ENCODE measurements around the gene WDR87. TPM values are rescaled to one million over a fixed set of nuclear protein-coding genes. Genes with fewer than 3 reads are reported as not detected.

The WDR87 gene
- total RNA-seq, 1 donor from 2014 or later = not detected

- ATAC-seq (ENCODE audit: low read depth) = no peak
- Mint-ChIP-seq H3K27me3 (no peaks in the 10 kb centered on the region), H3K9me3 (peaks cover 3% of the 10 kb centered on the region), H3K4me3 (no peak overlapping the region), H3K36me3 (ENCODE audit: low read depth) (peaks cover 57% of the 10 kb centered on the region), H3K4me1 (peaks cover 80% of the 10 kb centered on the region), H3K27ac (peak overlapping the region; percentile 67)
- TF ChIP-seq, protein P1, sequence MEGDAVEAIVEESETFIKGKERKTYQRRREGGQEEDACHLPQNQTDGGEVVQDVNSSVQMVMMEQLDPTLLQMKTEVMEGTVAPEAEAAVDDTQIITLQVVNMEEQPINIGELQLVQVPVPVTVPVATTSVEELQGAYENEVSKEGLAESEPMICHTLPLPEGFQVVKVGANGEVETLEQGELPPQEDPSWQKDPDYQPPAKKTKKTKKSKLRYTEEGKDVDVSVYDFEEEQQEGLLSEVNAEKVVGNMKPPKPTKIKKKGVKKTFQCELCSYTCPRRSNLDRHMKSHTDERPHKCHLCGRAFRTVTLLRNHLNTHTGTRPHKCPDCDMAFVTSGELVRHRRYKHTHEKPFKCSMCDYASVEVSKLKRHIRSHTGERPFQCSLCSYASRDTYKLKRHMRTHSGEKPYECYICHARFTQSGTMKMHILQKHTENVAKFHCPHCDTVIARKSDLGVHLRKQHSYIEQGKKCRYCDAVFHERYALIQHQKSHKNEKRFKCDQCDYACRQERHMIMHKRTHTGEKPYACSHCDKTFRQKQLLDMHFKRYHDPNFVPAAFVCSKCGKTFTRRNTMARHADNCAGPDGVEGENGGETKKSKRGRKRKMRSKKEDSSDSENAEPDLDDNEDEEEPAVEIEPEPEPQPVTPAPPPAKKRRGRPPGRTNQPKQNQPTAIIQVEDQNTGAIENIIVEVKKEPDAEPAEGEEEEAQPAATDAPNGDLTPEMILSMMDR (IDR thresholded peaks at IDR 0.05) = no peak
- no peak for DNase-seq
- CTCF ChIA-PET = interaction anchor here (1.2 to 1.5 kb wide), 2 partner anchors 10 to 12 kb away, joined by 3 to 6 read pairs; no protein-coding TSS in a partner anchor
- intact Hi-C loops (cut with micrococcal nuclease) = no loop called here
- POLR2A ChIA-PET = interaction anchor here (0.7 to 2.8 kb wide), 3 partner anchors 10 to 1977 kb away, joined by 4 to 17 read pairs (median 5); no protein-coding TSS in a partner anchor
These were observed 32.0 kb upstream of the WDR87 start for GRCh38 chr19:37938353-37938752.

DNA sequence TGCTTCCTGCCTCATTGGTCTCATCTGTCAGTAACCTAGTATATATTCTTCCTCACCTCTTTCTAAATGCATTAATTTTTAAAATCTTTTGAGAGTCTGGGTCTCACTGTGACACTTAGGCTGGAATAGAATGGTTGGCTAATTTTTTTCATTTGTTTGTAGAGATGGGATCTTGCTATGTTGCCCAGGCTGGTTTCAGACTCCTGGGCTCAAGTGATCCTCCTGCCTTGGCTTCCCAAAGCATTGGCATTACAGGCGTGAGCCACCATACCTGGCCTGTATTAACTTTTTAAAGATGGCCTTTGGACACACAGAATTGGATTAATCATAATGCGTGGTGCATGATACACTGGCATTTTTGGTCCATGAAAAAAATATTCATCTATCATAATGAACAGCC is 30.5 kb upstream of the WDR87 start:
- H3K4me3 Mint-ChIP-seq = no peak overlapping the region
- POLR2A ChIA-PET = interaction anchor here (1.1 kb wide), 1 partner anchor 10 kb away, joined by 4 read pairs; no protein-coding TSS in a partner anchor
- ATAC-seq (ENCODE audit: low read depth) = no peak
- intact Hi-C loops (cut with micrococcal nuclease) = no loop called here
- no peaks in the 10 kb centered on the region for H3K27me3 Mint-ChIP-seq
- peaks cover 3% of the 10 kb centered on the region for H3K9me3 Mint-ChIP-seq
- peaks cover 84% of the 10 kb centered on the region for H3K4me1 Mint-ChIP-seq
- CTCF ChIA-PET = no interaction called here
- peak overlapping the region; percentile 53 for H3K27ac Mint-ChIP-seq
- TF ChIP-seq, protein P1 (IDR thresholded peaks at IDR 0.05) = no peak
- H3K36me3 Mint-ChIP-seq (ENCODE audit: low read depth) = peaks cover 47% of the 10 kb centered on the region
- no peak for DNase-seq

DNA sequence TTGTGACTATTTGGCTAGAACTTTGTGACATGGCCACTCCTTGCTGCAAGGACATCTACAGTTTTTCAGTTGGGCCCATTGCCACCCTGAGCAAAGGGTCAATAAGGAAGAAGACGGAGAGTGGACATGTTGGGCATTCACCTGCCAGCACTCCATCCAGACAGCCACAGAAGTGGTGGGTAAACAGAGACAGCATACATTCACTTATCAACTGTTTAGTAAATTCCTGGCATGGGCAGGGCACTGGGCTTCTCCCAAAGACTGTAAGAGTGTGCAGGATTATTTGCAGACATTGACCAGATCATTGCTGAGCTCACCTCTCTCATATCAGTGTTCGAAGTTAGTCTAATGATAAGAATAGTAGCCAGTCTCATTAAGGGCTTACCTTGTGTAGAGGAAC is 29.8 kb upstream of the WDR87 start:
- Mint-ChIP-seq H3K4me3 (no peak overlapping the region), H3K27ac (peak overlapping the region; percentile 63), H3K36me3 (ENCODE audit: low read depth) (peaks cover 40% of the 10 kb centered on the region), H3K27me3 (no peaks in the 10 kb centered on the region), H3K9me3 (peaks cover 3% of the 10 kb centered on the region), H3K4me1 (peaks cover 84% of the 10 kb centered on the region)
- POLR2A ChIA-PET = no interaction called here
- DNase-seq (no peak), ATAC-seq (ENCODE audit: low read depth) (no peak)
- TF ChIP-seq, protein P1 (IDR thresholded peaks at IDR 0.05) = no peak
- CTCF ChIA-PET = no interaction called here
- intact Hi-C loops (cut with micrococcal nuclease) = no loop called here

- Mint-ChIP-seq H3K36me3 (ENCODE audit: low read depth) (peaks cover 38% of the 10 kb centered on the region), H3K4me3 (no peak overlapping the region), H3K27me3 (no peaks in the 10 kb centered on the region), H3K27ac (no peak overlapping the region), H3K4me1 (peaks cover 90% of the 10 kb centered on the region), H3K9me3 (peaks cover 3% of the 10 kb centered on the region)
- no peak for ATAC-seq (ENCODE audit: low read depth)
- DNase-seq = no peak
- intact Hi-C loops (cut with micrococcal nuclease) = no loop called here
- CTCF ChIA-PET = no interaction called here
- POLR2A ChIA-PET = no interaction called here
- TF ChIP-seq, protein P1 (IDR thresholded peaks at IDR 0.05) = no peak
These were observed 28.9 kb upstream of the WDR87 start for GRCh38 chr19:37935341-37935740.

DNA sequence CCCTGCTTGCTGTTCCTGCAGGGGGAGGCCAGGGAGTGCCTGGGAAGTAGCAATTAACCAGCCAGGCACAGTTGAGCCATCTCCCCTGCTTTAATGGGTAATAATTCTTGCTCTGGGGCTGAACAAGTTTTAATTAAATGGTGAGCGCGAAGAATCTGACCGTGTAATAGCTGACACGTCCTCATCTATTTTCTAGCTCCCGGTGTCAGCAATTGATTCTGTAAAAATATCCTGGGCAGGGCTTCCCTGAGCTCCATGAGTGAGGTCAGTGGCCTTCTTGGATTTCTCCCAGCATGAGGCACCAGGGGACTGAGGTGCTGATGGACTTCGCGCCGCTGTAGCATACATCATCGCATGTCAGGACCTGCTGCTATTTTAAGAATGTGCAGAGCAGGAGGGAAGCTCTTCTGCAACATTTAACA is 27.6 kb upstream of the WDR87 start:
- no peaks in the 10 kb centered on the region for H3K27me3 Mint-ChIP-seq
- peak overlapping the region; percentile 92 for H3K27ac Mint-ChIP-seq
- H3K4me3 Mint-ChIP-seq = no peak overlapping the region
- H3K9me3 Mint-ChIP-seq = peaks cover 3% of the 10 kb centered on the region
- ATAC-seq (ENCODE audit: low read depth) = no peak
- peaks cover 28% of the 10 kb centered on the region for H3K36me3 Mint-ChIP-seq (ENCODE audit: low read depth)
- CTCF ChIA-PET = interaction anchor here (1.8 kb wide), 1 partner anchor 27 kb away, joined by 5 read pairs; the partner anchor contains the start of genes SIPA1L3 and WDR87
- H3K4me1 Mint-ChIP-seq = peaks cover 92% of the 10 kb centered on the region
- TF ChIP-seq, protein P1 (IDR thresholded peaks at IDR 0.05) = no peak
- no peak for DNase-seq
- intact Hi-C loops (cut with micrococcal nuclease) = loop anchor here (2.0 kb wide), 1 partner anchor 17 kb away; no protein-coding TSS in a partner anchor
- POLR2A ChIA-PET = interaction anchor here (0.5 to 3.5 kb wide), 6 partner anchors 11 to 170 kb away, joined by 3 to 40 read pairs (median 10); no protein-coding TSS in a partner anchor
